Body of pancreas (tissue), 4 donors: ENCODE measurements around the gene PTPN12. TPM values are rescaled to one million over a fixed set of nuclear protein-coding genes. Genes with fewer than 3 reads are reported as not detected.

Experiments
- ATAC-seq: fragments of 150-250 bp; one replicate; pipeline ENCODE4 v1.9.1; 2016
- DNase-seq, 4 donors: peaks; one replicate each; pipeline ENCODE4 v3.0.0-alpha.2; 2019
- H3K27ac ChIP-seq, 4 donors: fragments of 200-600 bp; sonication (generic); 1 replicate in 3 of 4; 2 replicates in 1 of 4; pipeline versions ENCODE4 v1.5.1 to v1.6.1; 2016 to 2019; ENCODE audit warnings: mild to moderate bottlenecking in 1 of 4, mixed read lengths in 1 of 4, moderate library complexity in 1 of 4
- H3K27me3 ChIP-seq, 2 donors: fragments of 200-600 bp; sonication (generic); one replicate each; pipeline ENCODE4 v1.6.0; 2016; ENCODE audit warnings: mild to moderate bottlenecking in 1 of 2
- H3K36me3 ChIP-seq, 2 donors: fragments of 200-600 bp; sonication (generic); replicated peaks in 1 of 2; 2 replicates each; pipeline ENCODE4 v1.5.1; 2016; ENCODE audit warnings: low read depth in 2 of 2; ENCODE audit not compliant: insufficient read depth in 1 of 2
- H3K4me1 ChIP-seq: fragments of 200-600 bp; sonication (generic); one replicate; pipeline ENCODE4 v1.6.0; 2016
- H3K4me3 ChIP-seq, 2 donors: fragments of 200-600 bp; sonication (generic); 1 replicate in 1 of 2; 2 replicates in 1 of 2; pipeline ENCODE4 v1.5.1; 2016 to 2019
- H3K9me3 ChIP-seq, 3 donors: fragments of 200-600 bp; sonication (generic); 1 replicate in 2 of 3; 2 replicates in 1 of 3; pipeline ENCODE4 v1.5.1; 2016
- POLR2A ChIP-seq, 3 donors: fragments of 450-650 bp; IDR thresholded peaks; one replicate each; pipeline ENCODE4 v1.6.1; 2016; ENCODE audit warnings: antibody characterized with exemption in 3 of 3, mild to moderate bottlenecking in 2 of 3
- WGBS, 2 donors: methylation state at CpG; one replicate each; pipeline ENCODE4 v1.1.5; 2017; 5-methylcytosine and 5-hydroxymethylcytosine counted together
- intact Hi-C: fragments of 100-400 bp; cut with DNase I; formaldehyde crosslinking; loops from one replicate; pipeline ENCODE4 v1.15.1; 2023
- total RNA-seq, 2 donors: library from RNA; depleted of rRNA; stranded (reverse); fragments of >200 nt; gene quantifications; one replicate each; pipeline ENCODE4 v1.1.0, GENCODE V29; 2016
- TF ChIP-seq, protein P1 (sequence below), 7 experiments: fragments of 450-650 bp in 4 of 7; fragments of 200-600 bp in 3 of 7; sonication (generic) in 3 of 7; IDR thresholded peaks; one replicate each; pipeline ENCODE4 v1.5.1; 2016 to 2019; ENCODE audit warnings: antibody characterized with exemption in 7 of 7

The PTPN12 gene
- total RNA-seq, 2 donors from 2014 or later = 39.7 to 57.4 TPM

- H3K9me3 ChIP-seq = no peaks in the 10 kb centered on the region
- 55 to 60% methylated on average over 5 of the region's 5 CpGs for WGBS, 2 donors
- peak overlapping the region in 2 of 4 donors; percentile 12 to 37 for H3K27ac ChIP-seq
- H3K36me3 ChIP-seq = no peaks in the 10 kb centered on the region
- TF ChIP-seq POLR2A (IDR thresholded peaks at IDR 0.05) = no peak
- TF ChIP-seq, protein P1, sequence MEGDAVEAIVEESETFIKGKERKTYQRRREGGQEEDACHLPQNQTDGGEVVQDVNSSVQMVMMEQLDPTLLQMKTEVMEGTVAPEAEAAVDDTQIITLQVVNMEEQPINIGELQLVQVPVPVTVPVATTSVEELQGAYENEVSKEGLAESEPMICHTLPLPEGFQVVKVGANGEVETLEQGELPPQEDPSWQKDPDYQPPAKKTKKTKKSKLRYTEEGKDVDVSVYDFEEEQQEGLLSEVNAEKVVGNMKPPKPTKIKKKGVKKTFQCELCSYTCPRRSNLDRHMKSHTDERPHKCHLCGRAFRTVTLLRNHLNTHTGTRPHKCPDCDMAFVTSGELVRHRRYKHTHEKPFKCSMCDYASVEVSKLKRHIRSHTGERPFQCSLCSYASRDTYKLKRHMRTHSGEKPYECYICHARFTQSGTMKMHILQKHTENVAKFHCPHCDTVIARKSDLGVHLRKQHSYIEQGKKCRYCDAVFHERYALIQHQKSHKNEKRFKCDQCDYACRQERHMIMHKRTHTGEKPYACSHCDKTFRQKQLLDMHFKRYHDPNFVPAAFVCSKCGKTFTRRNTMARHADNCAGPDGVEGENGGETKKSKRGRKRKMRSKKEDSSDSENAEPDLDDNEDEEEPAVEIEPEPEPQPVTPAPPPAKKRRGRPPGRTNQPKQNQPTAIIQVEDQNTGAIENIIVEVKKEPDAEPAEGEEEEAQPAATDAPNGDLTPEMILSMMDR (IDR thresholded peaks at IDR 0.05) = no peak
- ATAC-seq = peak; percentile 65
- peak; percentile 77 to 87 (median 87) for DNase-seq
- H3K4me1 ChIP-seq = peaks cover 25% of the 10 kb centered on the region
- no peaks in the 10 kb centered on the region for H3K27me3 ChIP-seq
- no peak overlapping the region for H3K4me3 ChIP-seq
- intact Hi-C loops = no loop called here
These were observed 137.8 kb downstream of the PTPN12 start for GRCh38 chr7:77674878-77675277.

DNA sequence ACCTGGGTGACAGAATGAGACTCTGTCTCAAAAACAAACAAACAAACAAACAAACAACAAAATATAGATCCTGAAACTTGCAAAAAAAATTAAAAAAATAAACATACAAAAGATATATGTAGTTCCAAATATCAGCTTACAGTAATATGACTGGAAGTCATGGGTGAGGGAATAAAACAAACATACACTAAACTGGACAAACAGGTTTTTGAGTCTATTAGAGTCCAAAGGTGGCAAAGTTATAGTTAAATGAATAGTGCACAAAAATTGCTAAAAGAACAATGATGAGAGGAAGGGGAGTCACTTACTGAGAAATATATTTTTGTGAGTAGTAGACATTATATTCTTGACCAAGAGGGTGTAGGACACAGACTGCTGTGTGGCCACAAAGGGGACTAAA, 142.5 kb downstream of the PTPN12 start:
- Histone ChIP-seq H3K4me1 (peaks cover 68% of the 10 kb centered on the region), H3K4me3 (no peak overlapping the region), H3K36me3 (no peaks in the 10 kb centered on the region), H3K27me3 (no peaks in the 10 kb centered on the region), H3K9me3 (no peaks in the 10 kb centered on the region), H3K27ac (peak overlapping the region; percentile 86 to 98 (median 94))
- intact Hi-C loops = no loop called here
- TF ChIP-seq, protein P1 (IDR thresholded peaks at IDR 0.05) = no peak
- peak in 1 of 3 donors; percentile 18 for TF ChIP-seq POLR2A (IDR thresholded peaks at IDR 0.05)
- ATAC-seq (peak; percentile 95), DNase-seq (no peak)

GRCh38 chr7:77680266-77680665, 143.2 kb downstream of the PTPN12 start:
- Histone ChIP-seq H3K4me1 (peaks cover 69% of the 10 kb centered on the region), H3K9me3 (no peaks in the 10 kb centered on the region), H3K27ac (peak overlapping the region in 3 of 4 donors; percentile 93 to 98 (median 94)), H3K27me3 (no peaks in the 10 kb centered on the region), H3K4me3 (no peak overlapping the region), H3K36me3 (no peaks in the 10 kb centered on the region)
- DNase-seq (no peak), ATAC-seq (no peak)
- intact Hi-C loops = no loop called here
- 81 to 91% methylated on average over 6 to 7 of the region's 7 CpGs for WGBS, 2 donors
- TF ChIP-seq, protein P1 (IDR thresholded peaks at IDR 0.05) = no peak
- no peak for TF ChIP-seq POLR2A (IDR thresholded peaks at IDR 0.05)

GRCh38 chr7:77684030-77684429, 146.9 kb downstream of the PTPN12 start:
- H3K9me3 ChIP-seq = no peaks in the 10 kb centered on the region
- H3K4me1 ChIP-seq = peaks cover 86% of the 10 kb centered on the region
- WGBS, 2 donors = 23 to 28% methylated on average over 9 of the region's 9 CpGs
- H3K27ac ChIP-seq = peak overlapping the region; percentile 30 to 98 (median 83)
- DNase-seq (peak; percentile 35 to 56 (median 43)), ATAC-seq (peak; percentile 23)
- no peaks in the 10 kb centered on the region for H3K27me3 ChIP-seq
- no peak overlapping the region for H3K4me3 ChIP-seq
- intact Hi-C loops = no loop called here
- TF ChIP-seq POLR2A (IDR thresholded peaks at IDR 0.05) = peak in 1 of 3 donors; percentile 28
- TF ChIP-seq, protein P1 (IDR thresholded peaks at IDR 0.05) = no peak
- H3K36me3 ChIP-seq = no peaks in the 10 kb centered on the region

DNA sequence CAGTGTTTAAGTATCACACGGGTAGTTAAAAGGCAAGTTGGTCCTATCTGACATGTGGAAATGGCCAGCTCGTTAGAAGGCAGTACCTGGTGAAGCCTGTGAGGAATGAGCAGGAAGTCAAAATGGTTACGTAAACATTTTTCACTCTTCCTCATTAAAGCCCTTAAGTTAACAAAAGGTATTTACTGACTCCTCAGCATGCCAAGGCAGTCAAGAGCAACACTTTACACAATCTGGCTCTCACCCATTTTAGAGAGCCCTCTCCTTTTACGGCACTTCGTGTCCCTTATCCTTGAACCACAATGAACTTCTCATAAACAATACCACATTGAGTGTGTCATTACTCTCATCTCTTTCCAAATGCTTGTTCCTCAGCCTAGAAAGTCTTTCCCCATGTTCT, 148.1 kb downstream of the PTPN12 start:
- Histone ChIP-seq H3K4me1 (peaks cover 87% of the 10 kb centered on the region), H3K36me3 (no peaks in the 10 kb centered on the region), H3K4me3 (no peak overlapping the region), H3K27ac (peak overlapping the region; percentile 56 to 98 (median 83)), H3K9me3 (no peaks in the 10 kb centered on the region), H3K27me3 (no peaks in the 10 kb centered on the region)
- ATAC-seq = peak; percentile 96
- DNase-seq = peak; percentile 43 to 85 (median 60)
- TF ChIP-seq POLR2A (IDR thresholded peaks at IDR 0.05) = peak in 2 of 3 donors; percentile 50 to 56
- TF ChIP-seq, protein P1 (IDR thresholded peaks at IDR 0.05) = peak in 4 of 7 experiments; percentile 44 to 49 (median 46)
- intact Hi-C loops = no loop called here
- WGBS, 2 donors = 3 to 10% methylated on average over 5 of the region's 5 CpGs
